Measurements from ENCODE around the gene SMARCC2. TPM values are rescaled to one million over a fixed set of nuclear protein-coding genes. Genes with fewer than 3 reads are reported as not detected.

The SMARCC2 gene
- total and polyA plus RNA-seq, 9 of the 15 experiments (the other 6 are each of a cell fraction or from before 2014, with no cell fraction given) = 11.9 to 86.0 (median 36.6) TPM

GRCh38 chr12:56117778-56118687 is 71.2 kb downstream of the SMARCC2 start, which contains the start of gene ZC3H10 (continued):
- TF ChIP-seq ZNF57 (CRISPR knock-in tag; IDR thresholded peaks at IDR 0.05) (no peak), KLF1 (tag; IDR thresholded peaks at IDR 0.05) (peak; percentile 92), CCNT2 (IDR thresholded peaks at IDR 0.05; ENCODE audit: borderline replicate concordance, extremely low read depth, insufficient read length, low read depth, low read length) (peak; percentile 90), RAD51 (IDR thresholded peaks at IDR 0.05; ENCODE audit: borderline replicate concordance, low read depth) (no peak; the same call in 1 of the 2 replicates), NFATC3 (IDR thresholded peaks at IDR 0.05) (peak; percentile 54; the same call in 1 of the 2 replicates), NFIX (CRISPR knock-in tag; IDR thresholded peaks at IDR 0.05; ENCODE audit: low read depth) (no peak), ZNF133 (CRISPR knock-in tag; IDR thresholded peaks at IDR 0.05) (no peak), RBM39 (optimal IDR thresholded peaks at IDR 0.05; ENCODE audit: low read depth, low read length) (no peak), HDAC2 (IDR thresholded peaks at IDR 0.05) (no peak), ILF3 (IDR thresholded peaks at IDR 0.05; ENCODE audit: borderline replicate concordance) (peak; percentile 98), ZC3H8 (IDR thresholded peaks at IDR 0.05) (no peak), SP1 (CRISPR knock-in tag; IDR thresholded peaks at IDR 0.05) (peak; percentile 99), RUNX1 (IDR thresholded peaks at IDR 0.05; ENCODE audit: low read depth) (peak; percentile 82), IFI16 (CRISPR knock-in tag; IDR thresholded peaks at IDR 0.05) (no peak), TFAM (CRISPR knock-in tag; conservative IDR thresholded peaks at IDR 0.05) (no peak), KDM1A (IDR thresholded peaks at IDR 0.05) (no peak), ZKSCAN1 (IDR thresholded peaks at IDR 0.05; ENCODE audit: low read depth, low read length) (no peak; the same call in 1 of the 2 replicates), TAF1 (IDR thresholded peaks at IDR 0.05; ENCODE audit: control insufficient read depth, extremely low read depth, insufficient read depth, low read length, severe bottlenecking) (peak; percentile 92), NR2F6 (CRISPR knock-in tag; IDR thresholded peaks at IDR 0.05) (no peak), ATF2 (CRISPR knock-in tag; IDR thresholded peaks at IDR 0.05) (no peak), HSF4 (CRISPR knock-in tag; IDR thresholded peaks at IDR 0.05; ENCODE audit: borderline replicate concordance) (no peak), TBP (optimal IDR thresholded peaks at IDR 0.05; ENCODE audit: low read depth, low read length) (no peak), ZNF24 (IDR thresholded peaks at IDR 0.05) (no peak), E2F4 (CRISPR knock-in tag; IDR thresholded peaks at IDR 0.05; ENCODE audit: low read depth) (peak; percentile 90), TAL1 (IDR thresholded peaks at IDR 0.05) (no peak)
- TF ChIP-seq, protein P1, sequence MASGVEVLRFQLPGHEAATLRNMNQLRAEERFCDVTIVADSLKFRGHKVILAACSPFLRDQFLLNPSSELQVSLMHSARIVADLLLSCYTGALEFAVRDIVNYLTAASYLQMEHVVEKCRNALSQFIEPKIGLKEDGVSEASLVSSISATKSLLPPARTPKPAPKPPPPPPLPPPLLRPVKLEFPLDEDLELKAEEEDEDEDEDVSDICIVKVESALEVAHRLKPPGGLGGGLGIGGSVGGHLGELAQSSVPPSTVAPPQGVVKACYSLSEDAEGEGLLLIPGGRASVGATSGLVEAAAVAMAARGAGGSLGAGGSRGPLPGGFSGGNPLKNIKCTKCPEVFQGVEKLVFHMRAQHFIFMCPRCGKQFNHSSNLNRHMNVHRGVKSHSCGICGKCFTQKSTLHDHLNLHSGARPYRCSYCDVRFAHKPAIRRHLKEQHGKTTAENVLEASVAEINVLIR (CRISPR knock-in tag; IDR thresholded peaks at IDR 0.05) = peak; percentile 73

All from K562 (cell line).